Stimulated activated CD8-positive, alpha-beta memory T cell treated with anti-CD3 and anti-CD28 coated beads, Interleukin-12 subunit alpha, Interleukin-12 subunit beta, amount 100 ng/mL, for 1 hour (primary cell): ENCODE data around the gene PRKCB.
"Not testable (repeated sequence)": the region's sequence is repeated elsewhere in the genome, so short reads cannot be mapped to it uniquely, and the experiment has no call there.

Source experiments
- DNase-seq: peaks from one replicate; pipeline ENCODE4 v3.0.0-alpha.2; 2020; ENCODE audit warnings: low read depth

PRKCB gene

GRCh38 chr16:24178496-24178895 is 342.7 kb downstream of the PRKCB start:
- DNase-seq = no peak

- no peak for DNase-seq
Measured at GRCh38 chr16:24180451-24180850, 344.7 kb downstream of the PRKCB start.

DNA sequence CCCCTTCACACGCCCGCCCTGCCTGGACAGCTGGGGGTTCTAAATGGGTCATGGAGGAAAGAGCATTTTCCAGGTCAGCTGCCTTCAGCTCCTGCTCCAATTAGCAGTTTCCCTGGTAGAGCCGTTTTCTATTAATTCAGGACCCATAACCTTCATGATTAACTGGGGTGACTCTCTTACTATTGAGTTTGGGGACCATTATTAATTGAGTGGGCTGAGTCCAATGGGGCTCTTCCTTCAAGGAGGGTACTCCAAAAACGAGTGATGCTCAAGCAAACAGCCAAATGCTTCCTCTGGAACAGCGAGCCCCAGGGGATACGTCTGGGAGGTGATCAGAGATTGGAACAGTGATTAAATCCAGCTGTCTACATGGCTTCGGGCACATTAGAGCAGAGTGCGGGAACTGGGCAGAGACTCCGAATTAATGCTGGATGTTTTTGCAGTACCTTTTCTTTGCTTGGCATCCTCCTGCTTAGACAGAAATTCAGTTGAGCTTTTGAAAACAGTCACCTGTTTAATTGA is 352.3 kb downstream of the PRKCB start:
- DNase-seq = no peak

DNA sequence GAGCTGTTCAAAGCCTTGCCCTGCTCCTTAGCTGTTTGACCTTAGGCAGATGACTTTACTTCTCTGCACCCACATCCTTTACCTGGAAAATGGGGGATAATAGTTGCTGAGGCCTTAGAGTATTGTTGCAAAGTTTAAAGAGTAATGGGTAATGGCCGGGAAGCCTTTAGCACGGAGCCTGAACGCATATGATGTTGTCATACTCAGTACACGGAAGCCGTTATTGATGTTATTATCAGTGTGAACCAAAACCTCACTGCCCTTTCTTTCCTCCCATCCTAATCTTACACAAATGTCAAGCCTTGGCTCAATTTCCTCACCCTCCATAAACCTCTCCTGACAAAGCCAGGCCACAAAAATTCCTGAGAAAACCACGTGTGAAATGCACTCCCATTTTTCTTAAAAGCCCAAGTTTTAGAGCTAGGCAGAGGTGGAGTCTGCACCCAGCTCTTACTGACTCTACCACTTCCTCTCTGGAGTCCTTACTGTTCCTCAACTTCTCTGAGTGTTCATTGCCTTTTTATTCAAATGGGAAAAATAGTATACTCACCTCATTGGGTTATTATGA is 353.1 kb downstream of the PRKCB start:
- DNase-seq = no peak

GRCh38 chr16:24189941-24190340 is 354.2 kb downstream of the PRKCB start:
- no peak for DNase-seq

DNA sequence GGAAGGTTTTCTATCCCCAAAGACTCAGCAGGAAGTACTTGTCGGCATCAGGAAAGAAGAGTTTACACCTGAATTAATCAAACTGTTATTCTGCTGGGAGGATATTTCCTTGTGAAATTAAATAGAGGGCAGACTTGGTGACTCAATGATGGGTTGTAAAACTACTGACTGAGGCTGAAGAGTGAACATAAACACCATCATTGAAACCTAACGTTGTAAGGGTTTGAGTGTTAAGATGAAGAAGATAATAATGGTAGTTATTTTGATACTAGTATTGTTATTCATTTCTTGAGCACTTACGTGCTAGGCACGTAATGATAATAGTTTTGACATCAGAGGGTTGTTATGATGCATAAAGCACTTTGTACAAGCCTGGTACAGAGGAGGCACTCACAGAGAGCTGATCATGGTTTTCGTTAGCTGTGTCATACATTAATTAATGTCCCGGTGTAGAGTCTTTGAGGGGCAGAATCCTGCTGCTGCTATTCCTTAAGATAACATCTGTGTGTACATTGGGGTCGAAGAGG is 356.2 kb downstream of the PRKCB start:
- no peak for DNase-seq

- DNase-seq = no peak
Measured at GRCh38 chr16:24195221-24195620, 359.4 kb downstream of the PRKCB start.

GRCh38 chr16:24198807-24199533 is 363.2 kb downstream of the PRKCB start:
- no peak for DNase-seq

GRCh38 chr16:24203675-24204074 is 367.9 kb downstream of the PRKCB start:
- no peak for DNase-seq

DNA sequence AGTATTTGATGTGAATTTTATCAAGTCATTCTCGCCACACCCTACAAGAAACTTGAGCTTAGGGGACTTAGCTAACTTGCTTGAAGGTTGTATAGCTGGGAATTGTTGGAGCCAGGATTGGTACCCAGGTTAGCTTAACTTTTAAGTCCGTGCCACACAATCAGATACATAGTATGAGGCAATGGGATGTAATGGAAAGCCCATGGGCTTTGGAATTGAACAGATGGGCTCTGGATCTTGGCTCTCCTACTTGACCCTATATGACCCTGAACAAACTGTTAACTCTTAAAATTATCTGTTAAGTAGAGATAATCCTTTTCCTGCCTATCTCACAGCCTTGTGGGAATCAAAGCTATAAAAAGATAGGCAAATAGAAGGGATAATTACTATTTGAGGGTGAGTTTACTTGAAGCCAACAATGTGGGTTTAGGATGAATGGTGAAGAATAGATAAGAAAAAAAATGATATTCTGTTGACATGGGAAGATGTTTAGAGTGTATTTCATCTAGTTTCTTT is 368.4 kb downstream of the PRKCB start:
- no peak for DNase-seq

DNA sequence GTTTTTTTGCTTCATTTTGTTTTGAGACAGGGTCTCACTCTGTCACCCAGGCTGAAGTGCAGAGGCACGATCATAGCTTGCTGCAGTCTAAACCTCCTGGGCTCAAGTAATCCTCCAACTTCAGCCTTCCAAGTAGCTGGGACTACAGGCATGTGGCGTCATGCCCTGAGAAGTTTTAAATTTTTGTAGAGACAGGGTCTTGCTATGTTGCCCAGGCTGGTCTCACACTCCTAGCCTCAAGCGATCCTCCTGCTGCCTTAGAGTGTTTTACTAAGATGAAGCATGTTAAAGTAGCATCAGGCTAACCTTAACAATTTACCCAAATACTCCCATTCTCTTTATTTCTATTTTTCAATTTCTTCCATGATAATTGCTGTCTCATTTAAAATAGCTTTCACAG is 371.1 kb downstream of the PRKCB start:
- DNase-seq = no peak

- no peak for DNase-seq
Measured at GRCh38 chr16:24208710-24209109, 372.9 kb downstream of the PRKCB start.

- no peak for DNase-seq
Measured at GRCh38 chr16:24214992-24215391, 379.2 kb downstream of the PRKCB start.

DNA sequence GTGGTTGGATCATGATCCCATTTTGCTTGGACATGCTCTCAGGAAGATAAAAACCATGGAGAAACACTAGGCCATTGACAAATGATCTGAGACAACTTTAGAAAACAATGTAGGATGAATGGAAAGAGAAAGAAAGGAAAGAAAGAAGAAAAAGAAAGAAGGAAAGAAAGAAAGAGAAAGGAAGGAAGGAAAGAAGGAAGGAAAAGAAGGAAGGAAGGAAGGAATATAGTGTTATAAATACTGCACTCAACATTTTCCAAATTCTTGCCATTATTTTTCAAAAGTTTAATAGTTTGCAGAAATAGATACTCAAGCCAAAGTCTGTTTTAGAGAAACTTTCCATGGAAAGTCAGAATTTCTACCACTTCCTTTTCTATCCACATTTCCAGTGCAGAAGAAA is 381.2 kb downstream of the PRKCB start:
- no peak for DNase-seq

DNA sequence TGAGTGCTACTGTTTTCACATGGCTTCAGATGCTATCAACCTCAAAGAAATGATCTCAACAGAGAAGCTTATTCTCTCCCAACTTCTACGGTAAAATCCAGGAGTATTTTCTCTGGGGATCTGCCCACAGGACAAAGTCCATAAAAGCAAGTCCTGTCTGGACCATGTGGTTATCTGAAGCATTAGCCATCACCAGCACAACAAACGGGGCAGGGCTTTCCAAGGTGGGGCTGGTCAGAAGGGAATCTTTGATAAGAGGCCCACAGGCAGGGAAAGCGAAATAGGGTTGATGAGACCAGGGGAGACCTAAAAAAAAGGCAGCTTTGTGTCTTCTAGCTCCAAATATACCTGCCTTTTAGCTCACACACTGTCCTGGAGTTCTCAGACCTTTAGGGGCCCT is 381.7 kb downstream of the PRKCB start:
- DNase-seq = no peak

GRCh38 chr16:24218299-24218698 is 382.5 kb downstream of the PRKCB start:
- DNase-seq = no peak

DNA sequence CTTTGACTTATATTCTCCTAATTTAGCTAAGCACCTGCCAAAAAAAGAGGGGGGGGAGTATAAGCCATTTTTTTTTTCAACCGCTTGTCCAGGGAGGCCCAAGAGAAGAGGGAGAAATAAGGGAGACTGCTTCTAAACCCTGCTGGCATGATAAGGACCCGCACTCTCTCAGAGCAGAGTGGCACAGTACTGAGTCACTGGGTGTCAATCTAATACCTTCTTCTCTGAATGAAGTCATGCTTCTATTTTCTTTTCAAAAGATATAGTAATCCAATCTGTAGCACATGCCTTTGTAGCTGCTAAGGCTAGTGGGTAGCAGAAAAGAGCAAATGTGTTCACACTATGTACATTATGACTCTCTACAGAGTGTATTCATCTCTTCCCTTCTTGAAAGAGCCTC is 385.4 kb downstream of the PRKCB start:
- no peak for DNase-seq

- no peak for DNase-seq
Measured at GRCh38 chr16:24228514-24228913, 392.7 kb downstream of the PRKCB start.

- no peak for DNase-seq
Measured at GRCh38 chr16:24232936-24233335, 397.2 kb downstream of the PRKCB start.

GRCh38 chr16:24234737-24235136 is 399.0 kb downstream of the PRKCB start:
- DNase-seq = no peak

DNA sequence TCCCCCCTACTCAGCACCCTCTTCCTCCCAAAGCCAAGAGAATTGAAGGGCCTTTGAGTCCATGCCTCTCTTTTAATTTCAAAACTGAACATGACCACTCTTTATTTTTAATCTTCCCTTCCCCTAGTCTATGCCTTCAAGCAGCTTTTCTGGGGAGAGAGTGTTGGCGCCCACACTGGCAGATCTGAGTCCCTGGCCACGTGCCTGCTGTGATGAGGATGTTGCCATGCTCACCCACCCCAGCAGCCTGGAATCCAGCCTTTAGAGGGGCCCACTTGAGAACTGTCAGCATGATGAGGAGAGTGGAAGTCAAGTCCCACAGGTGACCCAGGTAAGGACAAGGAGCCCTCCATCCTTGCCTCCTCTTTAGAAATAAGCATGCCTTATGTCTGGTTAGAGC is 400.0 kb downstream of the PRKCB start:
- DNase-seq = no peak

- not testable (repeated sequence) for DNase-seq
Measured at GRCh38 chr16:24238846-24239245, 403.1 kb downstream of the PRKCB start.

GRCh38 chr16:24246911-24247607 is 411.3 kb downstream of the PRKCB start:
- no peak for DNase-seq
